HG02870 (cell line): ENCODE data around the gene CDK6.
A peak's percentile ranks its signal among the peaks of the same experiment; 100 is the strongest.

Source experiments
- ATAC-seq: cut with Tn5 transposase; IDR thresholded peaks from one replicate; pipeline ENCODE4 v1.9.1; 2021; ENCODE audit warnings: mild to moderate bottlenecking, moderate library complexity; ENCODE audit not compliant: unreplicated experiment

CDK6 gene

DNA sequence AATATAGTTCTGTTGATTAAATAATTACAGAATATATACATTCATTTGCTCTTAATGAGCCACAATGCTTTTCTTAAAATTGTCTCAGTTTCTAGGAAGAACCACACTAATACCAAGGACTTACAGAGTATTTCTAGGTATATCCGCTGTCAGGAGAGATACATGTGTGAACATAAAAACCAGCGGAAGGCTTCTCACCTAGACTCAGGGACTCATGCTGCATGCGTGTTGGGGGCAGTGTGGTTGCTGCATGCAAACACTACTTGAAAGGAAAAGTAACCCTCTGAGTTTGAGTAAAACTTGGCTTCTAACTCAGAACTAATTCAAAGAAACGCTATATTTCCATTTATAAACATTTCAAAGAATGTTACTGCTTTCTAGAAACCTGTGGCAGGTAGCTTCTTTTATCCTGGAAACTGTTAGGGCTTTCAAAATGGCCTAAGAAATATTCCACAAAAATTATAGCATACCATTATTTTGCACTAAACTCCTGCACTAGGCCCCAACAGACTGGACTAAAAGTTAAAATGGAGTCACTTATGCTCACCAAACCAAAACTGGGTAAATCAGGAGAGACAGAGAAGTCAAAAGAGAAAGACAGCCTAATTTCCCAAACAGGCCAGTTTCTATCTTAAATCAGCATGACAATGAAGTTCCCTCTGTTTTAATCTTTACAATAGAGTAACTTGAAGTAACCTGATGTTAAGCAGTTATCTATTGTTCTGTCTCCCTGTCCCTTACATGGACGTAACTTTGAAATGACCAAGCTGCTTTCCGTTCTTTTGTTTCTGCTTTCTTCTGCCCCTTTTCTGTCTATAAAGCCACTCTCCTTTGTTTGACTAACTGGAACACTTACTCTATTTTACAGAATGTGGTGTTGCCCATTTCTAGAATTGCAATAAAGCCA, 151.0 kb downstream of the CDK6 start:
- ATAC-seq = no peak

DNA sequence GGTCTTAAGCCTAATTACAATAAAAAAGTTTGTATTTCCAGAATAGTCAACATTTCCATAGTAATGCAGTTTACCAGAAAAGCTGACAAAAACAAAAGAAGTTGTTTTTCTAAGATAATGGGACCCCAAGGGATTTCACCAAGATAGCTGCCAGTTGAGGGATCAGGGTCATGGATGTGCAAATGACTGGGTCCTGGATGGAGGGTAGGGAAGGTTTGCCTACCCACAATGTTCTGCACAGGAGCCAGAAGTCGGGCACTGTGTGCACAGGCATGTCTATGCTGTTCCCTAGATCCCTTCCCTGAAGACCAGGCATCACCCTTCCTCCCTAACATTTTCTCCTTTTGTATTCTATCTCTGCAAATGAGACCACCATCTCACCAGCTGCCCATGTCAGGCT, 152.1 kb downstream of the CDK6 start:
- no peak for ATAC-seq

DNA sequence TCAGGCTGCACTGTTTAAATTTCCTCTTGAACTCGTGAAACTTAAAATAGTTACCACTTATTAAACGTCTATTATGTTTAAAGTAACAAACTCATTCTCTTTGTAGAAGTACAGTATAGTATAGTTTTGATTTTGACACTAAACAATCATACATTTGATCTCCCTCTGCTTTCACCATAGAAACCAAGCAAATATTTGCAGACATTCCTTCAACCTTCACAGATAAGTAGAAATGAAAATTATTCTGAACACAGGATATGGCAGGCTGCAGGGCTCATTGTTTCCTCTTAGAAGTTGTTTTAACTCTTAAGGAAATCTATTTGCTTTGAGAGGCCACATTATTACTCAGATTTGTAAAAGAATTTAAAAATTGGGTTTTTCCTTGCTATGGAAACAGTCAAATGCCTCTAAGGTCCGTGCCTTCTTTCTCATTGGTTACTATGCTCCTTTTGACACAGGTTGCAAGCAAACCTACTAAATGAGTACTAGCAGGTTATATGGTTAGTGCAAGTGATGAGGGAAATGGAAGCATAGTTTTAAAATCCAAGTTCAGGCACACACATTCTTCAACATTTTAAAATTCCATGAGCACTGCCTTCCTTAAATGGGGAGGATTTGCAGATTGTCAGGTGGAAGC, 153.4 kb downstream of the CDK6 start:
- ATAC-seq = no peak

DNA sequence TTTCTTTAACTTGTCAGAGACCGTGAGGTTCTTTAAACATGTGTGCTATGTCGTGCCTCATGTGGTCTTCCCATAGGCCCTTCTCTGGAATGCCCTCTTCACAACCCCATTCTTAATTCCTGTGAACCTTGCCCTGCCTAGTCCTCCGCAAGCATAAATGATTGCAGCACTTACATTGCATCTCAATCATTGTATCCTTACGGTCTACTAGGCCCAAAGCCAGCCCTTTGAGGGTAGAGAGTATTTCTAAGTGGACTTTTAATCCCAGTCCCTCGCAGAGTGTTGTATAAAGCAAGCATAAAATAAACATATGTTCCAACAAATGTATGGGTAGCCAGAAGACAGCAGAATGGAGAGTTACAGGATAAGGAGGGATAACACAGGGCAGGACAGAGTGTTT, 154.0 kb downstream of the CDK6 start:
- ATAC-seq = no peak

DNA sequence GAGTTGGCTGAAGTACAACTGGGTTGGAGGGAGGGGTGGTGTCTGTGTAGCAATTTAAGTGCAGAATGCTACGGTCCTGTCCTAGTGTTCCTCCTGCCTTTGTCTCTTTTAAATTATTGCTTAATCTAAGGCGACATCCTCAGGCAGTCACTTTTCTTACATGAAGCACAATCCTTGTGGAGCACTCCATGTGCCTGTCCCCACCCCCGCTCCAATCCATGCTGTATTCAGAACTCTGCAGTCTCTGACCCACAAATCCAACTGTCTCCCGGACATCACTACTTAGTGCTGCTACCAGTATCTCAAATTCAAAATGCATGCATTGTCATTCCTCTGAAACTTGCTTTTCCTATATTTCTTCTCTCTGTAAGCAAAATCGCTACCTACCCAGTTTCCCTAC, 154.7 kb downstream of the CDK6 start:
- ATAC-seq = no peak

DNA sequence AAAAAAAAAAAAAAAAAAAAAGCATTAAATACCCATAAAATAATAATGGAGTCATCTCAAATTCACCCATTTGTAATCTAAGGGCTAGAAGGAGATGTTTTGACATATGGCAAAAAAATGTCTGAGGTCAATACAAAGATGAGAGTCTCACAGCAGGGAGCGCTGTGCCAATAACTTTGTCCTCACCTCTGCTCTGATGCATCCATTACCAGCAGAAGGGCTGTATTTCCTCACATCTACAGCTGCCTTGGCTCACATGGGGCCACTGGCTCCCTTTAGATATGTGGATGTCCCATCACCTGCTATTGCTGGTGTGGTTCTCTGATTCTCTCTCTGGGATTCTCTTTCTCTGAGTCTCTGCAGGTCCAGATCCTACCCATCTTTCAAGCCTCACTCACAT, 155.9 kb downstream of the CDK6 start:
- no peak for ATAC-seq

DNA sequence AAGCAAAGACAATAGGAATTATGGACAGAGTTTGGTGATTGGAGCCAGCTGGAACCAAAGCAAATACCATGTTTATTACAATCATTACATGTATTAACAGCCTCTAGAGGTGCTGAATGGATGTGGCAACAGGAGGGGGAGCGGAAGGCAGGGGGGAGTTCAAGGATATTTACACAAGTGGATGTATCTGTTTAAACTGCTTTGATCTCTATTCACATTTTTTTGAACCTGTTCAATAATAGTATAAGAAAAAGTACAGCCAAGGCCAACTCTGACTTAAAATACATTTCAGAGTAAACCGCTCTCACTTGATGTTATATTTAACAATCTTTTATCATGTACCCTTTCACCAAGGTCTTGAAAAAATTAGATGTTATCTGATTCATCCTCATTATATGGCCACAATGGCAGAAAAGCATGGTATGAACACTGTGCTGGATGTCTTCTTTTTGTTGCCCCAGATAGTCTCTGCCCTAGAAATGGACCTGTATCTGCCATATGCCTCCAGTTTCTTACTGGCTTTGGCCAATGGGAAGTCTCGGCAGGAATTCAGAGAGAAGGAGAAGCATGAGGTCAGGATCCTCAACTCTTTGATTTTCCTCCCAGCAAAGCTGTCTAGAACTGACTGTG, 158.0 kb downstream of the CDK6 start:
- no peak for ATAC-seq

DNA sequence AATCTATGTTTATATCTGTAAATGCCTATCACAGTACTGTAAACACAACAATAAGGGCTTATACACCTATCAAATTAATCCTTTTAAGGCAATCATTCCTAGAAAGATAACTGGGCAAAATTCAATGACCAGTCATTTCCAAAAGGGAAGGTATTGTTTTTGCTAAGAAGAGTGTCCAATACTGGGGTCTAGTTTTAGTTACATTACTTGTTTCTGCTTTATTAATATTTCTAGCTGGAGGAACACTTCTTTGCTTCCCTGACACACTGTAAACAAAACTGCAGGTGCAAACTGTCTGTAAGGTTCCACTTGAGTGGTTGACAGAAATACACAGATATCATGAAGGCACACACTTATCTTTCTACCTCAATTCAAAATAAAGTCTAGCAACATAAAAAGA, 162.0 kb downstream of the CDK6 start:
- ATAC-seq = peak; percentile 48

DNA sequence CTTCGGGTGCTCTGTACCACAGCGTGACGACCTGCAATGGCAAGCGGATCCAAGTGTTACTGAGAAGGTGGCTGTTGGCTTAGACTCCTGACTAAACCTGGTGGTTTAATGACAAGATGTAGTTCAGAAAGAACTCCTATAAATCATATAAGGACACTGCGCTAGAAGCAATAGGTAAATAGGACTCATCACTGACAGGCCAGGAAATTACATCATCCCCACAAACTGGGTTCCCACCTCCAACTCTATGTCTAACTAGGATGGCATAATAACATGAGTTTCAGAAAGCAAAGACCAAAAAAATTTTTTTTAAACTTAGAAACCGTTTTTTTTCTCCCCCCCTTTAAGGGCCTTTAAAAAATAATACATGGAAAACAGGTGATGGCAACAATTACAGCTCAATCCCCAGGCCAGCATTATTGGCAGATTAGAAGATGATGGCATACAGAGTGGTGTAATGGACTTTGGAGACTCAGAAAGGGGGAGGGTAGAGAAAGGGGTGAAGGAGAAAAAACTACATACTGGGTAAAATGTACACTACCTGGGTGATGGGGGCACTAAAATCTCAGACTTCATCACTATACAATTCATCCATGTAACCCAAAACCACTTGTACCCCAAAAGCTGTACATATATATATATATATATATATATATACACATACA, 164.7 kb downstream of the CDK6 start:
- ATAC-seq = no peak

DNA sequence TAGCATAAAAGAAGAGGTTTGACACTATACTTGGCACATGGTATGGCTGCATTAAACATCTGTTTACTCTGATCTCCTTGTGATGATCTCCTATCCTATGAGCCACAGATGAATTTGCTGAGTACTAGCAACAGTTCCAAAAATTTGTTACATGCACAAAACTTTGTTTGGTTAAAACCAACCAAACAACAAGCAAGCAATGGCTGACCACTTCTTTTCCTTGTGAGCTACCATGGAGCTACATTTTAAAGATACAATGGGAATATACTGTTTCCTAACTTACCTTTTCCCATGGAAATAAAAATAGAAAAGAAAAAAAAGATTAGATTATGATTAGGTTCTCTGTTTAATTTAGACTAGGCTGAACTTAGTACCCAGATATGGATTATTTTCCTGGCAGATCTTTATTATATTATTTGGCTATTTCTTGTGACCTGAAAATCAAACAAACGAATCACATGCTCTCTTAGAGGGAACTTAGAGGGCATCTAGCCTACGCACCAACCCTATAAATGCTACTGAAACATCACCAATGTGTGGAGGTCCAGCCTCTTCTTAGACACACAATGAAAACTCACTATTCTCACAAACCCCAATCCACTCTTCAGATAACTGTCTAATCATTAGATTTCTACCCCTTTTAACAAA, 166.0 kb downstream of the CDK6 start:
- no peak for ATAC-seq

DNA sequence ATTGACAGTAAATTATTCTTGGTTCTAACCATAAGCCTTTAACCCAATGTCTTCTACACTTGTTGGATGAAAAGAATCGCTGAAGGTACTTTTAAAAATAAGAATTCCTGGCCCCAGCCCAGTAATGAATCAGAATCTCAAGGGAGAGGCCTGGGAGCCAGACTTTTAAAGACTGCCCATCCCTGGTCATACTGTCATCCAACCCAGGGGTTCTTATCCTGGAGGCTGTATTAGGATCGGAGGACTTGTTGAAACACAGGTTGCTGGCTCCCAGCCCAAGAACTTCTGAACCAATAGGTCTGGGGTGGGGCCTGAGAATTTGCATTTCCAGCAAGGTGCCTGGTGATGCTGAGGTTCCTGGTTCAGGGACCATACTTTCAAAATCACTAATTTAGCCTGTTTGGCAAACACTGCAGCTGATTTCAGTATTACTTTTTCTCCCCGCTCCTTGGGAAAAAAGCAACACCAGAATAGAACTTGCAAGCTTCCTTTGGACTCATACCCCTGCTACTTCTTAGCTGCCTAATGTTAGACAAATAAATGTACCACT, 166.7 kb downstream of the CDK6 start:
- no peak for ATAC-seq

DNA sequence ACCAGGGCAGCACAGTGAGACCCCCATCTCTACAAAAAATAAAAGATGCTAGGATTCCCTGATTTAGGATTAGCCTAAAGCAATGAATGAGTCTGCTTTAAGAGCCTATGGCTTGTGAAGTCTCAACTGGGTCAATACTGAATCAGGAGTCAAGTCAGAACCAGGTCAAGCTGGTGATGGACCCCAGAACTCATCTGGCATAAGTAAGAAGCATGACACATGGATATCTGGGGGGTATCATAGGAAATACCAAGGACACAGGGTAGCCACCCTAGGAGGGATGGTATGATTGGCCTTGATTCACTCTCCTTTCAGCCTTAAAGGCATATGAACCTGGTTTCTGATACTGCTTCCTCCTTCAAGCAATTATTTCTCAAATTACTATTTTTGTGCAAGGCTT, 167.8 kb downstream of the CDK6 start:
- ATAC-seq = no peak

DNA sequence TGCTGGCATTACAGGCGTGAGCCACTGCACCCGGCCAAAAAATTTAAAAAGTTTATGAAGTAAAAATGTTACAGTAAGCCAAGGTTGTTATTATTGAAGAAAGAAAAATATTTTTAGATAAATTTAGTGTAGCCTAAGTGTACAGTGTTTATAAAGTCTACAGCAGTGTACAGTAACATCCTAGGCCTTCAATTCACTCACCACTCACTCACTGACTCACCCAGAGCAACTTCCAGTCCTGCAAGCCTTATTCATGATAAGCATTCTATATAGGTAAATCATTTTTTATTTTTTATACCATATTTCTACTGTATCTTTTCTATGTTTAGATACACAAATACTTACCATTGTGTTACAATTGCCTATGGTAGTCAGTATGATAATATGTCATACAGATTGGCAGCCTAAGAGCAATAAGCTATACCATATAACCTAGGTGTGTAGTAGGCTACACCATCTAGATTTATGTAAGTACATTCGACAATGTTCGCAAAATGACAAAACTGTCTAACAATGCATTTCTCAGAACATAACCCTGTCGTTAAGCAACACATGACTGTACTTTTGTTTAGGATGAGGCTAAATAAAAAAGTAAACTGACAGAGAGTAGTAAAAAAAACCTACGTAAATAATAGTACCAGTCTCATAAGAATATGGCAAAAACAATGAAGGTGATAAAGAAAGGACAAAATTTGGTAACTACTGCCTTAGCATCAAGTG, 168.4 kb downstream of the CDK6 start:
- ATAC-seq = no peak

DNA sequence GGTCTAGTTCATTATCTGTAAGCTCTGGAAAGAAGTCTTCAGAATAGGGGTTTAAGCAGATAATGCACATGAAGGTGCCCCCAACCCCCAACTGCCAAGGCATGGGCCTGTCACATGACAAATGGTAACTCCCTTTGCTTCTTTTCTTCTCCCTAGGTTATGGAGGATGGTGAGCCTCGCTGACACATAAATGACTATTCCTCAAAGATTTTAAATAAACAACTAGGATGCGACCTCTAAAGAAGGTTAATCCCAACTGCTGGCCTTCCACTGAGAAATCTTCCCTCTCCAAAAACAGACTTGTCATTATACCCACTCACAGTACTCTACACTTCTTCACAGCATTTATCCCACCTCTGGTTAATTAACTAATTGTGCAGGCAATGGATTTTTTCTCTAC, 170.4 kb downstream of the CDK6 start:
- ATAC-seq = no peak

DNA sequence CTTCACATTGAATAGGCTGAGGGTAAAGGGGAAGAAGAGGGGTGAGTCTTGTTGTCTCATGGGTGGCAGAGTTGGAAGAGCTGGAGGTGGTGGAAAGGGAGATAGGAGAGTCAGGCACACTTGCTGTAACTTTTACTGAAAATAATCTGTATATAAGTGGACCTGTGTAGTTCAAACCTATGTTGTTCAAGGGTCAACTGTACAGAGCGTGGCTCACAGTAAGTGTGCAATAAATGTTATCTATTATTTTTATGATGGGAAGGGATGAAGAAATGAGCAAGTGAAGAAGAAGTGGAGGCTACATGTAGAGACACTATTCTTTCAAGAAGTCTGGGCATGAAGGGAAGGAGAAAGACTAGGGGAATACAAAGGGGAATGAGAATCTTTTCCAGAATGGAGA, 174.7 kb downstream of the CDK6 start:
- ATAC-seq = no peak

DNA sequence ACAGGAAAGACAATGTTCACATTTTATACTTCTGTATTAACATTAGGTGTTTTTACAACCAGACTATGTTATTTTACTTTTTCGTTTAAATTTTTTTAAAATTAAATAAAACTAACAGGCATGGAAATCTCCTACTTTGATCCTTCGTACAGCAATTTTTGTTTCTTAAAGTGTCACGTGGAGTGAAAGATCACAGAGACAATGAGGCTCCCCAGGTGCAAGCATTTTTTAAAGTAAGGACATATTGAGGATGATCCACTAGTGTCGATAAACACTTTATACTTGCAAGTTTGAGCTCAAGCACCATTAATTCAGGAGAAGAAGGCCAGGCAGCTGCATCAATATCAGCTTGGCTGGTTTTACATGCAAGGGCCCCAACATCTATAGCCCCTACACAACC, 177.7 kb downstream of the CDK6 start:
- ATAC-seq = no peak

DNA sequence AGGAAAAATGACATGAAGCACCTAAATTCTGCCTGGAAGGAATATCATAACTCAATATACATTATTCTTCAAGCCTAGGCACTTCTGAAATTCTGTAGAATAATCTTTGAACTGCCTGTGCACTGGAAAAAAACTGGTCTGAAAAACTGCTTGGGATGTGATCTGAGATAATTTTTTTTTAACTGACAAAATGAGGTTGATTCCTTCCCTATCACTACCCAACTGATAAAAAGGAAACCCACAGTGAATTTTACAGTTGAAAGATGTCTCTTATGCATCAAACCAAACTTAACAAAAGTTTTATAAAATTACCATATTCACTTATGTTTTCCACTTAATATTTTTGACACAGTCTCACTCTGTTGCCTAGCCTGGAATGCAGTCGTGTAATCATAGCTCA, 179.0 kb downstream of the CDK6 start:
- no peak for ATAC-seq

DNA sequence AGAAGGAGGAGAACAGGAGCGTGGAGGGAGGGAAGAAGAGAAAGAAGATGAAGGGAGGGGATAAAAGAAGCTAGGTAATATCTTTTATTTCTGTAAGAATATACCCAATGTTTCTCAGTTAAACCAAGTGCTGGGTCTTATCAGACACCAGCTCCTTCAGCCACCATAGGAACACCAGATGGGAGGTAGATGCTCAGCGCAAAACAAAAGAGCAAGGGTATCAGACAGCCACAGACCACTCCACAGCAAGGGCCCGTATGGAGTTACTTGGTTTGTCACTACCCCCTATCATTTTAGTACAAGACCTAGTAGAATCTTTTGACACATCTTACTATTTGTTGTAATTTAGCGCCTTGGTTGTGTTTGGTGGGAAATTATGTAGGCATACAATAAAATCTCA, 180.3 kb downstream of the CDK6 start:
- no peak for ATAC-seq

DNA sequence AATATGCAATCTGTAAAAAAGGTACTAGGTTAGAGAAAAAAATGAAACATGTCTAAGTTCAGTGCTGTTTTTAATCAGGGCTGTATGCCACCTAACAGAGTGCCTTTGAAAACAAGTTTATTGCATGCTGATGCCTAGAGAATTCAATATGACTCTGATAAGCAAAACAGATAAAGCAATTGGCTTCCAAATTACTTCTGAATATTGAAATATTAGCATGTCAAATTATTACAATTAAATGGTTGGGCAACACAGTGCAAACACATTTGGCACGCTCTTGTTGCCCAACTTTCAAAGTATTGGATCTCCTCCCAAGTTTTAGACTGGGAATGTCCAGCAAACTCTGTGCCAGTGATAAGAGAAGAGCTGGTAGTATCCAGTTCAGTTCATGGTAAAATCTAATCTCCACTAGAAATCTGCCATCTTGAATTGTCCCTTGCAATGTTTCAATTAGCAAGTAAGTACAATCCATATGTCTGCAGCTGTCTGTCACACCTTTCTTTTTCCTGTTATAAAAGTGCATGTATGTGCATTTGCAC, 181.0 kb downstream of the CDK6 start:
- ATAC-seq = no peak

DNA sequence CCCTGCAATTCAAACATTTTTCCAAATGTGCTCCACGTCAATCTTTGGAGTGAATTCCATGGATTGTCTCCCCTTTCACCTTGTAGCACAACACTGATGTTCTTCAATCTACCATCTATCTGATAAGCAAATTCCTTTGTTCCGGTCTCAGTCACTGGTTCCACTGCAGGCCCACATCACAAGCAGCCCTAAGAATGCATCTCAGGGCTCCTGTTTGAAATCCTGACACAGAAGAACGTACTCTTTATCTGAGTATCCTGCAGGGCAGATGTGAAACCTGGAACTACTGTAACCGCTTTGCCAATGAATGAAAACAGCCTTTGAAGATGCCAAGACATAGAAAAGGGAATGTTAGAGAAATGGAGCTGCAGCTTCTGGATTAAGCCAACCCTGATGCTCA, 183.2 kb downstream of the CDK6 start:
- no peak for ATAC-seq
